ENCODE results near the gene DHFR2. TPM values are rescaled to one million over a fixed set of nuclear protein-coding genes. Genes with fewer than 3 reads are reported as not detected.
A peak's percentile ranks its signal among the peaks of the same experiment; 100 is the strongest.

Gene DHFR2
- total and polyA plus RNA-seq, 9 of the 15 experiments (the other 6 are each of a cell fraction or from before 2014, with no cell fraction given) = 0.64 to 1.7 (median 1.4) TPM

DNA sequence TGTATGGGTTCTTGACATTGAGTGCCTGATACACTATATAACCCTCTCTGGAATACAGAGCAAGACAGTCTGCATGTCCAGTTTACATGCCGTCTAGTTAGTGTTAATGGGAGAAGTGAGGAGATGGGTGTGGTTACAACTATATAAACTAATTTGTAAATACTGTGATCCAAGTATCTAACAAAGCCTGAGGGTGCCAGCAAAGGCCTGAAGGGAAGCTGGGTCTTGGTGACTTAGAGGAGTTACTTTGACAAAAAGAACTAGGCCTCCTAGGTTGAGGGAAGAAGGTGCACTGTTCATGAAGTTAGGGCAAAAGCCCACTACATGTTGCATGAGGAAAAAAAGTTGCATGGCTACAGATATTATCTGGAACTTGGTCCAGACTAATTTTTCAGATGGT lies 2.4 kb upstream of the DHFR2 start (continued):
- TF ChIP-seq MEF2A (IDR thresholded peaks at IDR 0.05; ENCODE audit: control insufficient read depth, low read depth, low read length) = no peak
- TF ChIP-seq ZNF764 (CRISPR knock-in tag; IDR thresholded peaks at IDR 0.05; ENCODE audit: low read depth) = no peak
- no peak for TF ChIP-seq BRCA1 (IDR thresholded peaks at IDR 0.05)
- TF ChIP-seq BRCA1 (CRISPR knock-in tag; IDR thresholded peaks at IDR 0.05) = no peak
- no peak for TF ChIP-seq FOS (IDR thresholded peaks at IDR 0.05; ENCODE audit: extremely low read depth, insufficient read length)

DNA sequence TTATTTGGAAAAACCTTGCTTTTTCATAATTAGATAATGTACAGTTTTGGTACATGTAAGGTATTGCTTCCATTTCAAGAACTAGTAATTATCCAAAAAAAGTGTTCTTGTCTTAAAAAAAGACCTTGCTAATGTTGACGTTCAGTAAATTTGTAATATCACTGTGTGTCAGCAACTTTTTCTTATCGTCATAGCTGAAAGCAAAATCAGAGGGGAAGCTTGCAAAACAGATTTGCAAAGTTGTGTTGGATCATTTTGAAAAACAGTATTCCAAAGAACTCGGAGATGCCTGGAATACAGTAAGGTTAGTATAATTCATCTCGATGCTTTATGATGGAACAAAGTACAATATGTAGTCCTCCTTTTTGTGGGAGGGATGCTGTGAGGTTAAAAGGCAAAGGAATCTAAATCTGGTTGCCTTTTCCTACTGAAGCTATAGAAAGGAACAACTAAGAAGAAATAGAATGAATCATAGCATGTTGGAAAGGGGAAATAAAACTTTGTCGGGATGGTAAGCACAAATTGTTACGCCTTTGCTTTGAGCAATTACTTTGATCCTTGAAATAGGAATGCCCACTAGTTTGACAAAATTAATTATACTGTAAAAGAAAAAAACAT lies 1.6 kb upstream of the DHFR2 start:
- POLR2A ChIA-PET = interaction anchor here (0.6 to 1.4 kb wide), 3 partner anchors 34 to 91 kb away, joined by 3 to 6 read pairs (median 3); partner anchors contain the start of gene PROS1
- DNase-seq (ENCODE audit: extremely low read depth in 1 of 4, low spot score in 3 of 4) (peak in 1 of 4 experiments; percentile 8), ATAC-seq (no peak), FAIRE-seq (no peak)
- Histone ChIP-seq H3K79me2 (ENCODE audit: control insufficient read depth, insufficient read depth, low read length) (peaks cover 29% of the 10 kb centered on the region), H3K27ac (ENCODE audit: extremely low read depth, low read depth, low read length) (peak overlapping the region; percentile 95; the same call in 2 of the 3 replicates), H3K9me1 (ENCODE audit: control insufficient read depth, insufficient read depth, low read length) (no peaks in the 10 kb centered on the region), H3K4me3 (peak overlapping the region; percentile 70), H3K4me2 (ENCODE audit: insufficient read depth, low read length) (peak overlapping the region; percentile 92), H3K36me3 (ENCODE audit: control insufficient read depth, insufficient read depth, low read length) (peaks cover 17% of the 10 kb centered on the region), H3K4me1 (replicated peaks in 1 of 2; ENCODE audit: control insufficient read depth in 2 of 2, insufficient read depth in 2 of 2, low read length in 2 of 2) (peaks cover 5% of the 10 kb centered on the region in 2 experiments; a peak in 2 of 5 replicates), H3K27me3 (ENCODE audit: control insufficient read depth in 2 of 2, insufficient read depth in 2 of 2, low read length in 2 of 2) (no peaks in the 10 kb centered on the region), H3K9ac (ENCODE audit: insufficient read depth in 1 of 2, low read depth in 2 of 2, low read length in 2 of 2) (peak overlapping the region in 1 of 2 experiments; percentile 80; a peak in 2 of 4 replicates), H3K9me3 (replicated peaks; ENCODE audit: control insufficient read depth, insufficient read depth, low read depth, low read length) (no peaks in the 10 kb centered on the region), H4K20me1 (replicated peaks; ENCODE audit: control insufficient read depth, insufficient read depth, low read length) (no peaks in the 10 kb centered on the region), H2AFZ (ENCODE audit: low read depth, low read length) (peak overlapping the region; percentile 90)
- intact Hi-C loops (cut with micrococcal nuclease) = loop anchor here (10.0 kb wide), 1 partner anchor 200 kb away; no protein-coding TSS in a partner anchor
- CTCF ChIA-PET (ENCODE audit: low intra/inter-chr PET ratio) = no interaction called here
- WGBS (ENCODE audit: insufficient coverage, low coverage, missing lambda C conversion rate) = 23% methylated on average over 6 of the region's 6 CpGs
- in situ Hi-C loops (cut with MboI) = no loop called here
- BruUV-seq (replicated peaks) = no TSS peak
- TF ChIP-seq NCOA4 (IDR thresholded peaks at IDR 0.05; ENCODE audit: partially characterized antibody) (no peak), ZFPM2 (CRISPR knock-in tag; IDR thresholded peaks at IDR 0.05) (no peak), HMG20A (CRISPR knock-in tag; conservative IDR thresholded peaks at IDR 0.05) (no peak), SMARCB1 (IDR thresholded peaks at IDR 0.05; ENCODE audit: insufficient read length, low read depth) (no peak), YY1 (IDR thresholded peaks at IDR 0.05; ENCODE audit: borderline replicate concordance in 1 of 3, control insufficient read depth in 1 of 3, extremely low read depth in 1 of 3, insufficient read depth in 3 of 3, insufficient read length in 1 of 3, insufficient replicate concordance in 2 of 3, low read depth in 1 of 3, low read length in 2 of 3) (no peak), TCF3 (CRISPR knock-in tag; IDR thresholded peaks at IDR 0.05) (no peak), SNIP1 (IDR thresholded peaks at IDR 0.05; ENCODE audit: low read depth) (no peak), FOXA3 (CRISPR knock-in tag; conservative IDR thresholded peaks at IDR 0.05 in 1 of 2, IDR thresholded peaks at IDR 0.05 in 1 of 2) (no peak), ZBTB17 (CRISPR knock-in tag; IDR thresholded peaks at IDR 0.05) (no peak), CHD1 (IDR thresholded peaks at IDR 0.05; ENCODE audit: low read length) (no peak), CREB1 (IDR thresholded peaks at IDR 0.05) (no peak), CREB1 (CRISPR knock-in tag; IDR thresholded peaks at IDR 0.05) (no peak), DPF2 (IDR thresholded peaks at IDR 0.05) (peak; percentile 44; the same call in 1 of the 2 replicates)
- TF ChIP-seq, protein P1, sequence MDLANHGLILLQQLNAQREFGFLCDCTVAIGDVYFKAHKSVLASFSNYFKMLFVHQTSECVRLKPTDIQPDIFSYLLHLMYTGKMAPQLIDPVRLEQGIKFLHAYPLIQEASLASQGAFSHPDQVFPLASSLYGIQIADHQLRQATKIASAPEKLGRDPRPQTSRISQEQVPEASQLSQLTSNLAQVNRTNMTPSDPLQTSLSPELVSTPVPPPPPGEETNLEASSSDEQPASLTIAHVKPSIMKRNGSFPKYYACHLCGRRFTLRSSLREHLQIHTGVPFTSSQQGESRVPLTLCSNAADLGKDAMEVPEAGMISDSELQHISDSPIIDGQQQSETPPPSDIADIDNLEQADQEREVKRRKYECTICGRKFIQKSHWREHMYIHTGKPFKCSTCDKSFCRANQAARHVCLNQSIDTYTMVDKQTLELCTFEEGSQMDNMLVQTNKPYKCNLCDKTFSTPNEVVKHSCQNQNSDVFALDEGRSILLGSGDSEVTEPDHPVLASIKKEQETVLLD (IDR thresholded peaks at IDR 0.05) = no peak
- TF ChIP-seq, protein P2, sequence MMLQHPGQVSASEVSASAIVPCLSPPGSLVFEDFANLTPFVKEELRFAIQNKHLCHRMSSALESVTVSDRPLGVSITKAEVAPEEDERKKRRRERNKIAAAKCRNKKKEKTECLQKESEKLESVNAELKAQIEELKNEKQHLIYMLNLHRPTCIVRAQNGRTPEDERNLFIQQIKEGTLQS (IDR thresholded peaks at IDR 0.05) = no peak
- TF ChIP-seq, protein P2 (CRISPR knock-in tag; conservative IDR thresholded peaks at IDR 0.05) = no peak

Measured in K562 (cell line).